HEK293 (cell line): ENCODE results near the gene PYCARD.

ENCODE experiments used
- CTCF ChIA-PET: fragments of 350-600 bp; formaldehyde crosslinking; extraction: SDS; loops from one replicate; lab custom pipeline; 2021; ENCODE audit warnings: antibody characterized with exemption; lab: Yijun Ruan, JAX
- POLR2A ChIA-PET: fragments of 300-600 bp; formaldehyde crosslinking; extraction: SDS; loops from one replicate; lab custom pipeline; 2020; ENCODE audit warnings: antibody characterized with exemption, inconsistent platforms; lab: Yijun Ruan, JAX
- H3K27ac ChIP-seq: fragments of 200-500 bp; sonication (Bioruptor generic); 2 replicates; pipeline ENCODE4 v1.5.1; 2014; ENCODE audit warnings: low read depth, low read length, control low read depth, inconsistent platforms; ENCODE audit errors: extremely low read depth
- H3K36me3 ChIP-seq, 2 experiments: fragments of 200-500 bp in 1 of 2; sonication (Bioruptor generic) in 1 of 2; 1 replicate in 1 of 2; 2 replicates in 1 of 2; pipeline ENCODE4 v1.5.1; 2014 to 2017; ENCODE audit warnings: inconsistent platforms in 2 of 2, low read length in 2 of 2; ENCODE audit not compliant: control insufficient read depth in 2 of 2, insufficient read depth in 1 of 2
- H3K4me1 ChIP-seq: fragments of 200-500 bp; sonication (Bioruptor generic); 2 replicates; pipeline ENCODE4 v1.5.1; 2014; ENCODE audit warnings: mild to moderate bottlenecking, low read length, inconsistent platforms; ENCODE audit not compliant: control insufficient read depth, insufficient read depth
- H3K4me3 ChIP-seq: 2 replicates; pipeline ENCODE4 v1.5.1; 2011; ENCODE audit warnings: low read depth, mild to moderate bottlenecking, control low read depth, low read length, moderate library complexity
- H3K9me3 ChIP-seq: fragments of 200-500 bp; sonication (Bioruptor generic); 2 replicates; pipeline ENCODE4 v1.5.1; 2014; ENCODE audit warnings: low read depth, low read length, inconsistent platforms; ENCODE audit not compliant: control insufficient read depth, insufficient read depth
- BCL11A ChIP-seq: fragments of 450-650 bp; formaldehyde crosslinking; IDR thresholded peaks from 2 replicates; pipeline ENCODE4 v1.5.1; 2016; ENCODE audit warnings: low read depth, missing biosample characterization, missing genetic modification characterization
- GLIS1 ChIP-seq: fragments of 450-650 bp; formaldehyde crosslinking; IDR thresholded peaks from 2 replicates; pipeline ENCODE4 v1.5.1; 2016; ENCODE audit warnings: missing biosample characterization, missing genetic modification characterization
- HIC1 ChIP-seq: fragments of 450-650 bp; formaldehyde crosslinking; IDR thresholded peaks from 2 replicates; pipeline ENCODE4 v1.5.1; 2016; ENCODE audit warnings: missing biosample characterization, missing genetic modification characterization
- OSR2 ChIP-seq: fragments of 450-650 bp; formaldehyde crosslinking; IDR thresholded peaks from 2 replicates; pipeline ENCODE4 v1.5.1; 2016; ENCODE audit warnings: missing biosample characterization, missing genetic modification characterization
- PRDM2 ChIP-seq: fragments of 450-650 bp; formaldehyde crosslinking; IDR thresholded peaks from 2 replicates; pipeline ENCODE4 v1.5.1; 2016; ENCODE audit warnings: missing biosample characterization, missing genetic modification characterization, borderline replicate concordance
- PRDM4 ChIP-seq: fragments of 450-650 bp; formaldehyde crosslinking; IDR thresholded peaks from 2 replicates; pipeline ENCODE4 v1.5.1; 2017; ENCODE audit warnings: missing biosample characterization, missing genetic modification characterization
- ZBTB48 ChIP-seq: fragments of 450-650 bp; formaldehyde crosslinking; IDR thresholded peaks from 2 replicates; pipeline ENCODE4 v1.5.1; 2016; ENCODE audit warnings: missing biosample characterization, missing genetic modification characterization
- ZIC2 ChIP-seq: fragments of 450-650 bp; formaldehyde crosslinking; IDR thresholded peaks from 2 replicates; pipeline ENCODE4 v1.5.1; 2016; ENCODE audit warnings: missing biosample characterization, missing genetic modification characterization
- ZNF221 ChIP-seq: fragments of 450-650 bp; formaldehyde crosslinking; IDR thresholded peaks from 2 replicates; pipeline ENCODE4 v1.5.1; 2017; ENCODE audit warnings: missing biosample characterization, missing genetic modification characterization, borderline replicate concordance
- ZNF223 ChIP-seq: fragments of 450-650 bp; formaldehyde crosslinking; IDR thresholded peaks from 2 replicates; pipeline ENCODE4 v1.5.1; 2016; ENCODE audit warnings: missing biosample characterization, missing genetic modification characterization
- ZNF24 ChIP-seq: fragments of 450-650 bp; formaldehyde crosslinking; IDR thresholded peaks from 2 replicates; pipeline ENCODE4 v1.5.1; 2016; ENCODE audit warnings: missing biosample characterization, missing genetic modification characterization
- ZNF274 ChIP-seq, 2 experiments: fragments of 200-500 bp in 1 of 2; fragments of 450-650 bp in 1 of 2; sonication (Bioruptor generic) in 1 of 2; formaldehyde crosslinking in 1 of 2; IDR thresholded peaks; 2 replicates each; pipeline versions ENCODE4 v1.5.1 to v1.6.1; 2014 to 2016; ENCODE audit warnings: borderline replicate concordance in 1 of 2, inconsistent platforms in 1 of 2, low read length in 1 of 2, missing biosample characterization in 1 of 2, missing genetic modification characterization in 1 of 2
- ZNF280C ChIP-seq: fragments of 450-650 bp; formaldehyde crosslinking; IDR thresholded peaks from 2 replicates; pipeline ENCODE4 v1.5.1; 2016; ENCODE audit warnings: missing biosample characterization, missing genetic modification characterization
- ZNF555 ChIP-seq: fragments of 450-650 bp; formaldehyde crosslinking; conservative IDR thresholded peaks from 2 replicates; pipeline ENCODE4 v1.5.1; 2017; ENCODE audit warnings: missing biosample characterization, mild to moderate bottlenecking, missing genetic modification characterization, inconsistent platforms
- ZNF843 ChIP-seq: fragments of 450-650 bp; formaldehyde crosslinking; IDR thresholded peaks from 2 replicates; pipeline ENCODE4 v1.5.1; 2016; ENCODE audit warnings: missing biosample characterization, missing genetic modification characterization
- ZSCAN23 ChIP-seq: fragments of 450-650 bp; formaldehyde crosslinking; IDR thresholded peaks from 2 replicates; pipeline ENCODE4 v1.5.1; 2016; ENCODE audit warnings: missing biosample characterization, missing genetic modification characterization

The PYCARD gene

GRCh38 chr16:31238041-31238440 lies 35.5 kb upstream of the PYCARD start:
- H3K27ac ChIP-seq: no peak overlapping the region
- H3K36me3 ChIP-seq: no peaks in the 10 kb centered on the region
- CTCF ChIA-PET: interaction anchor here (0.7 to 0.8 kb wide), 2 partner anchors 130 to 458 kb away, joined by 3 read pairs; no protein-coding TSS in a partner anchor
- no peaks in the 10 kb centered on the region for H3K9me3 ChIP-seq
- POLR2A ChIA-PET: no interaction called here
- TF ChIP-seq ZNF24 (tag by site-specific recombination): no peak
- no peak for TF ChIP-seq ZNF274 (IDR thresholded peaks at IDR 0.05; ENCODE audit: low read length)
- no peak for TF ChIP-seq ZNF274 (tag by site-specific recombination; IDR thresholded peaks at IDR 0.05; ENCODE audit: borderline replicate concordance)
- no peak for TF ChIP-seq ZBTB48 (tag by site-specific recombination)
- no peak for TF ChIP-seq ZNF280C (tag by site-specific recombination)
- no peak for TF ChIP-seq ZNF843 (tag by site-specific recombination)
- no peak for TF ChIP-seq HIC1
- TF ChIP-seq ZNF223: no peak
- no peak for TF ChIP-seq BCL11A
- TF ChIP-seq ZNF555 (tag by site-specific recombination): no peak
- no peak for TF ChIP-seq PRDM2 (tag by site-specific recombination)
- TF ChIP-seq PRDM4 (tag by site-specific recombination): no peak
- no peak for TF ChIP-seq OSR2 (tag by site-specific recombination)
- no peak for TF ChIP-seq ZSCAN23 (tag by site-specific recombination)
- TF ChIP-seq GLIS1 (tag by site-specific recombination): no peak
- TF ChIP-seq ZIC2 (tag by site-specific recombination): no peak
- no peak for TF ChIP-seq ZNF221 (tag by site-specific recombination)
- no peaks in the 10 kb centered on the region for H3K4me1 ChIP-seq
- H3K4me3 ChIP-seq: no peak overlapping the region
